ENCODE measurements around the gene TMEM132D.

Gene TMEM132D

DNA sequence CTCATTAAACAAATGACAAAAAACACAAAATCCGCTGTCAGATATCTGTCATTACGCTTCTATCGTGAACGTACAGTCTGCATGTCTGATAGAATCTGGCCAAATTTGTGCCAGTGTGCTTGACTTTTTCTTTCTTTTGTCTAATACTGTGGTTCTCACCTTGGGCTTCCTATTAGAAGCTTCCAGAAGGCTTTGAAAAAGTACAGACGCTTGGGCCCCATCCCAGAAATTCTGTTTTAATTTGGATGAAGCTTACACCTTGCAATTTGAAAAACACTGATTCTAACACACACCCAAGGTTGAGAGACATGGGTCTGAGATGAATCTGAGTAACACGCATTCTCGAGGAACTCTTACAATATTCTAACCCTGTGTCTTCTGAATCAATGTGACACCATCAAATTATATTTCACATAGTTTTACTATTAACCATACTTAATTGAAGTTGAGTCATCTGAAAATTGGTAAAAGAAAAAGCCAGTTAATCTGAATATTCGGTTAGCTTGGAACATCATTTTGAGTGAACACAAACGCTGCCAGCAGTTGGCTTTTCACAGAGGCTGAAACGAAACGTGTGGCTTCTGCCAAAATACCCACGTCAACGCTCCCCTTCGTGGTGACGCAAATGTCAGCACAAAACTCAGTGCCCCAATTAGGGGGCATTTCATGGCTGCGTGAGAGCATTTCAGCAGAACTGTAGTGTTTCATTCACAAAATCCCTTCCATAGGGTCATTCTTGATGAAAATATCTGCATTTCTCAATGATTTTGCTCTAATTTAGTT, 420.5 kb downstream of the TMEM132D start:
- FAIRE-seq: no peak
- no peak for DNase-seq (ENCODE audit: insufficient read length, low spot score)

DNA sequence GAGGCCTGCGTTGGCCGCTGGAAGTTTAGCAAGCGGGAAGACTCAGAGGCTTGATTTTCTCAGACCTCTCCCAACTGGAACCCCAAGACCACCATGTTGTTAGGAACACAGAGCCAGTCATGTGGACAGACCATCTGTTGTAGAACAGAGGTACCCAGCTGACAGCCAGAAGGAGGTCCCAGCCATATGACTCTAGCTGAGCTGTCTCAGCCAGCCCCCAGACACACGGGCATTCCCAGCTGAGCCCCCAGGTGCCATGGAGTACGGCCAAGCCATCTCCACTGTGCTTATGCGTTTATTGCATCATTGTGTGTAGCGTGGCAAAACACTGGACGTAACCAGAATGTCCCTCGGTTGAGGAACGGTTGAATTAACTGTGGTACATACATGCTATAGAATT, 421.9 kb downstream of the TMEM132D start:
- DNase-seq (ENCODE audit: insufficient read length, low spot score) (no peak), FAIRE-seq (no peak)

DNA sequence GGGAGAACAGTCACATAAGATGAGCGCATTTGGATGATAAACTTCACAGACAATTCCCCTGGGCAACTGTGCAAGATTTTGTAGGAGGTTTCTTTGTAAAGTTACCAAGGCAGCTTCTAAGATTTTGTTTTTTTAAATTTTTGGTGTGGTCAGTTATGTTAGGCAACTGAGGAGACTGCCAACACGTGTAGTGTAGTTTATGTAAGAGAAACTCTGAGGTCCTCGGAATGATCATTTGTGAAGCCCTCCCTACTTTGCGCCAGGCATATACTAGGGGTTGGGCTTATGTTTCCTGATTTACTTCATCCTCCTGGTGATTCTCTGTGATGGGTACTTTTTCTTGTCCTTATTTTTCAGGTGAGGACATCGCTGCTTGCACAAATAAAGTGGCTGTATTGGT, 433.6 kb downstream of the TMEM132D start:
- FAIRE-seq: no peak
- DNase-seq (ENCODE audit: insufficient read length, low spot score): no peak

DNA sequence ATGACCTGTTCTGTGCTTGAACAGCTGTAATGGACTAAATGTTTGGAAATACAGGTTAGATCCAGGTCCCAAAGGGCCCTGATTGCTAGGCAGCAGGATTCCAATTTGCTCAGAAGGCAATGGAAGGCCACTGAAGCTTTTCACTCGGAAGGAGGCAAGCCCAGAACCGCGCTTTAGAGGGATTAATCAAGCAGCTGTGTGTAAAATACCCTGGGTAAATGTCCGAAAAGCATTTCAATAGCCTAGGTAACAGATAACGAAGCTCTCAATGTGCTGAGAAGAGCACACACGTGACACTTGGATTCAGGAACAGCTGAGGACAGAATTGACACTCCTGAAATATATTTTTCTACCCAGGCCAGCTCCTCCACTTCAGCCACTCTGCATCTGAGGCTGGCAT, 436.1 kb downstream of the TMEM132D start:
- DNase-seq (ENCODE audit: insufficient read length, low spot score) (no peak), FAIRE-seq (no peak)

DNA sequence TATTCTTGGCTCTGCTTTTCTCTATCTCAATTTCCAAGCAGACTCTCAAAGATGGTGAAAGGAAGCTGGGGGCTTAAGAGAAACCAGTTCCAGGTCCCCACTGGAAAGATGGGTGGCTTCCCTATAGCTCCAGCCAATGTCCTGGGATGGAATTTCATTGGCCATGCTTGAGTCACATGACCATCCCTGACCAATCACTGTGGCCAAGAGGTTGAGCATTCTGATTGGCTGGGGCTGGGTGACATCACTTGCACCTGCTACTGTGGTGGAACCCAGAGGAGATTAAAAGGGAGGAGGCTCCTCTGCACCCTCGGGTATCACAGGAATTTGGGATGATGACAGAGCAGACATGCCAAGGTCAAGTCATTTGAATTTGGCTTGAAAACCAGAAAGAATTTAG, 436.5 kb downstream of the TMEM132D start:
- no peak for FAIRE-seq

DNA sequence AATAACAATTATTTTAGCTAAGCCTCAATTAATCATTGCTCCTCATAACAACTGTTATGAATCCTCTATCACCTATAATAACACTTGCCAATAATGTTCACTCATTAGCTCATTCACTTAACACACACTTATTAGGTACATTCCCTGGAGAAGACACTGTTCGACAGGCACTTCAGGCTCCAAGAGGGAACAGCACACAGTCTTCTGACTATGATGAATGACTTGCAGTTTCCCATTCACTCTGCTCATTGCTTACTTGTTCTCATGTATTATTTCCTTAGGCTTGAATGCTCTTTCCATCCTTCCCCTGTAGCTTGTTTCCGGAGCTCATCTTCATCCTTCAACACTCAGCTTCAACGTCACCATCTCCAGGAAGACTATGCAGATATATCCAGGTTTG, 437.3 kb downstream of the TMEM132D start:
- FAIRE-seq (no peak), DNase-seq (ENCODE audit: insufficient read length, low spot score) (no peak)

More for the DNA sequence above, 436.5 kb downstream of the TMEM132D start:
- DNase-seq (ENCODE audit: insufficient read length, low spot score): no peak

DNA sequence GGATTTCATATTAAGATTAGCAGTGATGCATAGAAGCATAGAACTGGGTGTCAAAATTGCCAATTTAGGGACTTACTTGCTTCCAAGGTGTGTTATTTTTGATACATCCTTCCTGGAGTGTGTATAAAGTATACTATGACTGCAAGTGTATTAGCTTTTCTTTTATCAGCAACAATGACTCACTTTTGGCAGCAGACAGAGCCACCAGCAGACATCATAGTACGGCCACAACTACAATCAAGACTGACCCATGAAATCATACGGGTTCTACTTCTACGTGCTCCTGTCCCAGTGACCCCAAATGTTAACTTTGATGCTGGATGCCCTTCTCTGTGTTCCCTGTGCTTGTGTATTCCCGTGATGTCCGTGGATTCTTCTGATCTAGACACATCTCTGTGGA, 443.9 kb downstream of the TMEM132D start:
- FAIRE-seq (no peak), DNase-seq (ENCODE audit: insufficient read length, low spot score) (no peak)

DNA sequence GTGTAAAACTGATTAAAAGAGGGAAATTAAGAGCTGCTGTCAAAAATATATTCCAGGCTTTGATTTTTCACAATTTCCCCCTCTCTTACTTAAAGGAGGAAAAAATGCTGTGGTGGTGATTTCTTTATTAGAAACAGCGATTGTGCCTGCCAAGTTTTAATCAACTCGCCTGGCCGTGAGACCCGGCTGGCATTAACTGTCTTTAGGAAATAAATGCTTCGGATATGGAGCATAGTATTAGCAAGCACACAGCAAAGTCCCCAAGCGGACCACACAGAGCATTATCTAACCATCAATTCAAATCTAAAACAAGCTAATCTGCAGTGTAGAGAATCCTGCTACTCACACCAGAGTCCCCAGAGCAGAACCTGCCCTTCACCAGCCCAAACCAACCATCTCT, 457.1 kb downstream of the TMEM132D start:
- FAIRE-seq (no peak), DNase-seq (ENCODE audit: insufficient read length, low spot score) (no peak)

DNA sequence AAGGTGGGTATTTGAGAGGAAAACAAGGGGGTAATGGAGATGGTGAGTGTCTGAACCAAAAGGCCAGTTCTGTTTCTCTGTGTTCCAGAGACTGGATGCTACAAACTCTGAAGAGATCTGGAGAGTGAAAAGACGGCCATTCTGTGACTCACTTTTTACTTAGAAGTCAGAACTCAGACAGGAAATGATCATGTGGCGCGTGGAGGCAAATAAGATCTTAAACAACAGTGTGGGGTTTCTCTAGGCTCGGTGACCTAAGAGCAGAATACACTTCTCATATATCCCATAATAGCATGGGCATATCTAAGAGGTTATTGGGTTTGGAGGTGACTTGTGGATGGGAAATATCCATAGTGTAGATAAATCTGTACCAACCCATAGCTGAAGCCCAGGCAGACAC, 463.5 kb downstream of the TMEM132D start:
- DNase-seq (ENCODE audit: insufficient read length, low spot score) (no peak), FAIRE-seq (no peak)

DNA sequence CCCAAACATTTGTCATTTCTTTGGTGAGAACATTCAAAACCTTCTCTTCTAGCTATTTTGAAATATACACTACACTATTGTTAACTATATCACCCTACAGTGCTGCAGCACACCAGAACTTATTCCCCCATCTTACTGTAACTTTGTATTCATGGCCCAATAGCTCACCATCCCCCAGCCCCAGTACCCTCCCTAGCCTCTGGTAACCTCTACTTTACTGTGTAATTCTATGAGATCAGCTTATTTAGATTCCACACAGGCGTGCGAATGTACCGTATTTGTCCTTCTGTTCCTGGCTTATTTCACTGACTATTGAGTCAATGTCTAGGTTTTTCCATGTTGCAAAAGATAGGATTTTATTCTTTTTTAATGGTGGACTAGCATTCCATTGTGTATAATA, 469.0 kb downstream of the TMEM132D start:
- FAIRE-seq: no peak
- no peak for DNase-seq (ENCODE audit: insufficient read length, low spot score)

DNA sequence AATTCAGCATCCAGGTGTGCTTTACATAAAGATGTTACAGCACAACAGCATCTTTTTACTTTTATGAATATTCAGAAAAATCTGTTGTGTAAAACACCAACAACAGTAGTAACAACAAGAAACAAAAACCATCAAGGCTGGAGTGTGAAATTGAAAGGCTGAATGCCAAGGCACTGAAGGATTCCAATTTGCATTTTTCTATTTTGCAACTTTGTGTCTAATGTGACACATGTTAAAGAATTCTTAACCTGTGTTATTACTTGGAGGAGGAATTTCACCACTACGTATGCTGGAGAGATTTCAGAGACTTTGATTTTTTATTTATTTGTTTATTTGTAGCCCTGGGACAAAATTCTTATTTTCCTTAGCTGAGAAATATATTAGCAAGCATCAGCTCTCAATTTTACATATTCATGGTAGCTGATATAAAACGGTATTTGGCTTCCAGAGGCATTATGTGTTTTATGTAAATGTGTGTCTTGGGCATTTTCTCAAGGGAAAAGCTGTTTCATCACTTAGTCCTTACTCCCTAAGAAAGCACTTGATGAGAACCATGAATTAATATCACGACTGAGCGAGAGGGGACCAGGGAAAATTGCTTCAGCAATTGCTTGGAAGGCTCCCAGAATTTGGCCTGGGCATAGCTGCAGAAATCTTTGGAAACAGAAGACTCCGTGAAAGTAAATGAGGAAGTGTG, 475.4 kb downstream of the TMEM132D start:
- DNase-seq (ENCODE audit: insufficient read length, low spot score) (no peak), FAIRE-seq (no peak)

DNA sequence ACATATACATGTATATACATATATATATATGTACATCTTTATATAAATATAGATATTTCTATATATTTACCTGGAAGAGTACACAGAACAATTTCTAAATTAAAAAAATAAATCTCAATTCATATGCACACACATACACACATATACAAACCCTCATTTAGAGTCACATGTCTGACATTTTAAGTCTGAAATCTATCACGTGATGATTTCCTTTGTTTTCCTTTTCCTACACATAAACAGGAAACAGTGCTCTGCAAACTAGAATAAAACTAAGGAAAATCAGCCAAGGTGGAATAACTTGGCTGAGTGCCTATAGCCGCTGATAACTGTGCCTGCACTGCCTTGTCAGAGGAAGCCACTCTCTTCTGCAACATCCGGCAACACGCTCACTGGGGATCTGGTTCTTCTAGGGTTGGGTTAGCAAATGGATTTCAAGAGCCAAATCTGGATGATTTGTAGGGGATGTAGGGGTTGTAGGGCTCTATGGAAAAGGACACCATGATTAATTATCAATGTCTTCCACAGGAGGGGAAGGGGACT, 480.7 kb downstream of the TMEM132D start:
- FAIRE-seq: no peak
- no peak for DNase-seq (ENCODE audit: insufficient read length, low spot score)

DNA sequence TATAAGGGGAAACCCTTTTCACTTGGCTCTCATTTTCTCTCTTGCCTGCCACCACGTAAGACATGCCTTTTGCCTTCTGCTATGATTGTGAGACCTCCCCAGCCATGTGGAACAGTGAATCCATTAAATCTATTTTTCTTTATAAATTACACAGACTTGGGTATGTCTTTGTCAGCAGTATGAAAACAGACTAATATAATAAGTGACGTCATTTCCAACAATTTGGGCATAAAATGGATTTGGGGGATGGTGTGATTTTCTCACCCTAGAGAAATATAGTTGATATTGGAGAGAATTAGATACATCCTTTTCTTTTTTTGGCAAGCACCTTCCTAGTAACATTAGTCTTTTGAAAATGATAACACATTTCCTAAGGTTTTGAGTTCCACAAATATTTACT, 490.5 kb downstream of the TMEM132D start:
- FAIRE-seq (no peak), DNase-seq (ENCODE audit: insufficient read length, low spot score) (no peak)

DNA sequence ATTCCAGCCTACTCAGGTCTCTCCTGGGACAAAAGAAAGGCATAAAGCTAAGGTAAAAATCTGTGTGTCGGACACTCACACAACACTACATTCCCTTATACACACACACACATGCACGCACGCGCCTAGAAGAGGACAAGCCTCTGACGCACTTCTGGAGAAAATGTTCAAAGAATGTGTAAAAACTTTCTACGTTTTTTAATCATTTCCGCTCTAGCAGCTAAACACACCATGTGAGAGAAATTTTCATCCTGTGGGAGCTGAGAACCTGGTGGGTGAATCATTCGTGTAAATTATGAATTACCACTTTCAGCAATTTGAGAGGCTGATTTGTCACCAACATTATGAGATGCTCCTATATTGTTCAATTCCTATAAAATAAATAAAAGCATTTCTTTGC, 494.5 kb downstream of the TMEM132D start:
- FAIRE-seq (no peak), DNase-seq (ENCODE audit: insufficient read length, low spot score) (no peak)

DNA sequence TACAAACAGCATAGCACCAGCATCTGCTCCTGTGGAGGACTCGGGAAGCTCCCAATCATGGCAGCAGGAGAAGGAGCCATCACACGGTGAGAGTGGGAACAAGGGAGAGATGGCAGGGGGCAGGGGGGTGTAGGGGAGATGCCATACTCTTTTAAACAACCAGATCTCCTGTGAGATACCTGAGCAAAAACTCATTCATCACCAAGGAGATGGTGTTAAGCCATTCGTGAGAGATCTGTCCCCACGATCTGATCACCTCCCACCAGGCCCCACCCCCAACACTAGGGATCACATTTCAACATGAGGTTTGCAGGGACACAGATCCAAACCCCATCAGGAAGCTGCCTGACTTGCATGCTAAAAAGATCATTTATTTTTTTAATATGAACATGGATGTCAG, 499.3 kb downstream of the TMEM132D start:
- DNase-seq (ENCODE audit: insufficient read length, low spot score) (no peak), FAIRE-seq (no peak)

DNA sequence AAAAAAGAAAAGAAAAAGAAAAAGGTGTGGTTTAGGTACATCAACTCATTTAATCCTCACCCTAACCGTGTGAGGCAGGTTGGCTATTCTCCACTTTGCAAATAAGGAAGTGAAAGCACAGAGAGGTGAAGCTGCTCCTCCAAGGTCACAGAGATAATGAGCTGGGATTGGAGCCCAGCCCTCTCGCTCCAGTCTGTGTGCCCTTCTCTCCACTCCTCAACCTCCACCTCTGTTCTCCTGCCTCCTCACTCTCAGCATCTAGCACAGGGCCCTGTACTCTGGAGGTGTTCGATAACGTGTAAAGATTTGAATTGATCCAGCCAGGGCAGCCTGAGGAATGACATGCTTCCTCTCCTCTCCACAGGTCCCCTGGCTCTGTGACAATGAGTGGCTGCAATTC, 502.3 kb downstream of the TMEM132D start:
- FAIRE-seq: no peak
- DNase-seq (ENCODE audit: insufficient read length, low spot score): no peak

DNA sequence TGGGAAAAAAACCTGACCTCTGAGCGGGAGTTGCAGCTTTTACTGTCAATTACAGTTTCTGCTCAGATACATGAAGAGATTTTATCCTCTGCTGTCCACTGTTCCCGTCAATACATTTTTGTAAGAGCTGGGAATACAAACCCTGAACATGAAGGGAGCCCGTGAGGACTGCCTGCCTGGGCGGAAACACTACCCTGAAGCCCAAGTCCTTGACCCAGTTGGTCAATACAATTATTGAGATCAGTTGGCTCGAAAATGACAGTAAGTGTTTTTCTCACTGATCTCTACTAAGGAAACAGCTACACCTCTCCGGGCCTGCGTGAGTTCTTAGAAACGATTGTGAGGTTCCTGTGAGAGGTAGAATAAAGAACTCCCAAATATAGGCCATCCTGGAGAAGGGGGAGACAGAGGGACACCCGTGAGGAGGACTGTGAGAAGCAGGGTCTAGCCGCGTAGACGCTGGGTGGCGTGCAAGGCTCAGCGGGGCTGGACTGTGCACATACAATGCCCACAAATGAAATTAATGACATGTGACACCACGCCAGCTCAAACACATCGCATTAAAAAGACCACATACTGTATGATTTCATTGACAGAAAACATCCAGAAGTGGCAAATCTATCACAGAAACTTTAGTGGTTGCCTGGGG, 509.5 kb downstream of the TMEM132D start:
- no peak for DNase-seq (ENCODE audit: insufficient read length, low spot score)

DNA sequence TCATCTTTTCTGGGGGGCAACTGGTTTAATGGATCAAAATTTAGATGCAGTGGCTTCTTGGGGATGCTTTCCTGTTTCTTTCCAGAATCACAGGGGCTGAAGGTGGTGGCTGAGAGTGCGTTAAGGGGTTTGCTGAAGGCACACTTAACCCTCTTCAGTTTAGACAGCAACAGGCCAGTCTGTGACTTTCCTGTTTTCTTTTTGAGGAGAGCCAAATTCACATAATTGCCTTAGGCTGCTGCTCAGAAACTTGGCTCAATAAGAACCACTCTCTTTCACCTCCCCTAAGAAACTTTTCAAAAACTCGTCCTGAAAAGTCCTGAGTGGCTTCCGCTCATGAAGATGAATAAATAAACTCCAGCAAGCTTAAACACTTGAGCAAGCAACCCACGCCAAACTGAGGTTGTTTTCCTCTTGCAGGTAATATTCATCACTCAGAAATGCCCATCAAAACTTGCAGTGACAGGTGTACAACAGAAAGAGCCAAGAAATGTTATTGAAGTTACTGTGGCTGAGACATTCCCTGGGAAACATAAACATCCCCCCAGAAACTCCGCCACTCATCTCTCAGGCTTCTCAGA, 510.4 kb downstream of the TMEM132D start:
- no peak for DNase-seq (ENCODE audit: insufficient read length, low spot score)
- no peak for FAIRE-seq

More for the DNA sequence above, 509.5 kb downstream of the TMEM132D start:
- FAIRE-seq: no peak

DNA sequence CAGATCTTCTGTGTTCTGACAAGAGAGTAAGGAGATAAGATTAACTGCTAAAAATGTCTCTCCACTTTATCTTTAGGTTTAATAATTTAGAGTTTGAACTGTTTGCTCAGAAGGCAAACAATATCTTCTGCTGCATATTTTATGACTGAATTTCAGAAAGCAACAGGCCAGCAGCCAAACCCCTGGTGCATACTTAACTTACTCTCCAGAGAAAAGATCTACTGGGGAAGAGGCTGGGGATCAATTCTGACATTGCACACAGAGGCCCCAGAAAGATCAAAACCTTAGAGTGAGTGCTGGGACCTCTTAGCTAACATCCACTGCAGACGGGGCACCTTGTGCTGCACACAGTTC, 518.2 kb downstream of the TMEM132D start:
- DNase-seq (ENCODE audit: insufficient read length, low spot score) (no peak), FAIRE-seq (no peak)

DNA sequence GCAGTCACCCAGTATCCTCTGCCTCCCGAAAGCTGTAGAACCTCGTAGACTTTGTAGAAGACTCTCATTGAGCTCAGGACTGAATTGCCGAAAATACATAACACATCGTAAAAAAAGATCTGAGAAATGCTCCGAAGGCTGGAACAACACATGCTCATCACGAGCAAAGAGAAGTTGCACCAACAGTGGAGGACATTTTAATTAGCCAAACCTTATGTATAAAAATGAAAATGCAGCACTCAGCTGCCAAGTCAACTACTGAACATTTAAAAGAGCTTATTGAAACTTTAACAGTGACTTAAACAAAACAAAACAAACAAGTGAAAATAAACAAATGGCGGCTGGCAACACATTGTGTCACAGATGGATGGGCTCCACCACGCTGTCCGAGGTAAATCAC, 519.9 kb downstream of the TMEM132D start:
- DNase-seq (ENCODE audit: insufficient read length, low spot score): no peak
- no peak for FAIRE-seq

DNA sequence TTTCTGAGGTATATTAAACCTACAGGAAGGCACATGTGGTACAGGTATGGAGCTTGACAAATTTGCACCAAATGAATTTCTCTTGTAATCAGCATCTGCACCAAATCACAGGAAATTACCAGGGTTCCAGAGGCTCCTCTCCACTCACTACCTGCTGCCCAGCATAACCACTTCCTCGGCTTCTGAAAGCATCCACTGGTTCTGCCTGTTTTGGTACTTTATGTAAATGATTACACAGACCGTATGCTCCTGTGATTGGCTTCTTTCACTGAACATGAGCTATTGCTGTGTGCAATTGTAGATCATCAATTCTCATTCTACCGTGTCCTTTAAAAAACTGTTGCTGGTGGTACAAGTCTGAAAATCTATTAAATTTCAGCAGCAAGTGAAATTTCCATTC, 522.1 kb downstream of the TMEM132D start:
- no peak for FAIRE-seq
- DNase-seq (ENCODE audit: insufficient read length, low spot score): no peak

All from HTR-8/SVneo (cell line).